ENCODE measurements around the gene SELL.
A peak's percentile ranks its signal among the peaks of the same experiment; 100 is the strongest.

SELL gene

GRCh38 chr1:169759038-169759437 lies 47.6 kb upstream of the SELL start:
- no peaks in the 10 kb centered on the region for H3K9me3 ChIP-seq (ENCODE audit: control insufficient read depth, insufficient read depth, low read depth, low read length)
- H3K4me1 ChIP-seq (ENCODE audit: control insufficient read depth, insufficient read depth, low read length), result no peaks in the 10 kb centered on the region
- ChIA-PET POLR2A (no interaction called here), CTCF (no interaction called here)
- H3K27ac ChIP-seq (ENCODE audit: extremely low read depth, low read depth, low read length), result no peak overlapping the region
- no peaks in the 10 kb centered on the region for H3K36me3 ChIP-seq (ENCODE audit: control insufficient read depth in 2 of 2, insufficient read depth in 1 of 2, low read length in 2 of 2)
- TF ChIP-seq ZNF398 (tag by site-specific recombination; IDR thresholded peaks at IDR 0.05) (no peak), ZNF585B (tag by site-specific recombination; IDR thresholded peaks at IDR 0.05) (peak; percentile 3; the same call in 1 of the 2 replicates), GLIS1 (tag by site-specific recombination; IDR thresholded peaks at IDR 0.05) (no peak)
- H3K4me3 ChIP-seq (ENCODE audit: low read depth, low read length), result no peak overlapping the region

- H3K36me3 ChIP-seq (ENCODE audit: control insufficient read depth in 2 of 2, insufficient read depth in 1 of 2, low read length in 2 of 2), result no peaks in the 10 kb centered on the region
- TF ChIP-seq PRDM4 (tag by site-specific recombination; IDR thresholded peaks at IDR 0.05) (no peak), ZNF518A (tag by site-specific recombination; conservative IDR thresholded peaks at IDR 0.05; ENCODE audit: low read depth) (no peak), ZNF280C (tag by site-specific recombination; IDR thresholded peaks at IDR 0.05) (no peak), ZBTB49 (tag by site-specific recombination; IDR thresholded peaks at IDR 0.05; ENCODE audit: low read depth) (no peak), ZFP69B (tag by site-specific recombination; IDR thresholded peaks at IDR 0.05) (no peak), ZNF76 (tag by site-specific recombination; IDR thresholded peaks at IDR 0.05; ENCODE audit: borderline replicate concordance, low read depth) (no peak), ZNF394 (tag by site-specific recombination; IDR thresholded peaks at IDR 0.05; ENCODE audit: borderline replicate concordance) (no peak), ZBTB11 (tag by site-specific recombination; conservative IDR thresholded peaks at IDR 0.05; ENCODE audit: low read depth) (no peak), ZNF510 (tag by site-specific recombination; IDR thresholded peaks at IDR 0.05; ENCODE audit: insufficient replicate concordance) (no peak), ZNF202 (tag by site-specific recombination; IDR thresholded peaks at IDR 0.05; ENCODE audit: borderline replicate concordance) (no peak)
- no peaks in the 10 kb centered on the region for H3K4me1 ChIP-seq (ENCODE audit: control insufficient read depth, insufficient read depth, low read length)
- POLR2A ChIA-PET, result no interaction called here
- no peaks in the 10 kb centered on the region for H3K9me3 ChIP-seq (ENCODE audit: control insufficient read depth, insufficient read depth, low read depth, low read length)
- no peak overlapping the region for H3K4me3 ChIP-seq (ENCODE audit: low read depth, low read length)
- H3K27ac ChIP-seq (ENCODE audit: extremely low read depth, low read depth, low read length), result no peak overlapping the region
- CTCF ChIA-PET, result no interaction called here
These were observed 42.1 kb upstream of the SELL start for GRCh38 chr1:169753549-169753948.
